Activated CD4-positive, alpha-beta T cell treated with anti-CD3 and anti-CD28 coated beads for 1 hour (primary cell): ENCODE results near the gene NFATC4.
"Not testable (repeated sequence)": the region's sequence is repeated elsewhere in the genome, so short reads cannot be mapped to it uniquely, and the experiment has no call there.

Experiments
- DNase-seq: peaks from one replicate; pipeline ENCODE4 v3.0.0-alpha.2; 2020

NFATC4 gene

GRCh38 chr14:24367514-24368211 is at the start of gene NFATC4:
Gene NFATC4 (plus strand): TSS chr14:24368184. CDS start chr14:24368341, 157 bp downstream.
- DNase-seq, result no peak

GRCh38 chr14:24321212-24321975 is 46.6 kb upstream of the NFATC4 start:
- no peak for DNase-seq

- DNase-seq, result no peak
Measured at GRCh38 chr14:24322672-24323071, 45.3 kb upstream of the NFATC4 start.

- no peak for DNase-seq
Measured at GRCh38 chr14:24323341-24323740, 44.6 kb upstream of the NFATC4 start.

GRCh38 chr14:24324024-24324423 is 44.0 kb upstream of the NFATC4 start:
- no peak for DNase-seq

GRCh38 chr14:24325041-24325530 is 42.9 kb upstream of the NFATC4 start:
- DNase-seq, result no peak

GRCh38 chr14:24325963-24326362 is 42.0 kb upstream of the NFATC4 start:
- no peak for DNase-seq

GRCh38 chr14:24327303-24327702 is 40.7 kb upstream of the NFATC4 start:
- no peak for DNase-seq

DNA sequence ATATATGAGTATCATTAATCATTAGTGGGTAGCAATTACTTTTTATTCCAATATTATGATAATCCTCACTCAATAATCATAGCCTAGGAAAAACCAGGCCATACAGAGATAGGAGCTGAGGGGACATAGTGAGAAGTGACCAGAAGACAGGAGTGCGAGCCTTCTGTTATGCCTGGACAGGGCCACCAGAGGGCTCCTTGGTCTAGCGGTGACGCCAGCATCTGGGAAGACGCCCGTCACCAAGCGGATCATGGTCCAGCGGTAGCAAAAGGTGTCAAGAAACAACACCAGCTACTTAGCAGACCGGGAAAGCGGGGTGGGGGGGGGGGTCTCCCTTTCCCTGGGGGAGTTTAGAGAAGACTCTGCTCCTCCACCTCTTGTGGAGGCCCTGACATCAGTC is 40.1 kb upstream of the NFATC4 start:
- DNase-seq, result not testable (repeated sequence)

- no peak for DNase-seq
Measured at GRCh38 chr14:24329073-24329663, 38.8 kb upstream of the NFATC4 start.

DNA sequence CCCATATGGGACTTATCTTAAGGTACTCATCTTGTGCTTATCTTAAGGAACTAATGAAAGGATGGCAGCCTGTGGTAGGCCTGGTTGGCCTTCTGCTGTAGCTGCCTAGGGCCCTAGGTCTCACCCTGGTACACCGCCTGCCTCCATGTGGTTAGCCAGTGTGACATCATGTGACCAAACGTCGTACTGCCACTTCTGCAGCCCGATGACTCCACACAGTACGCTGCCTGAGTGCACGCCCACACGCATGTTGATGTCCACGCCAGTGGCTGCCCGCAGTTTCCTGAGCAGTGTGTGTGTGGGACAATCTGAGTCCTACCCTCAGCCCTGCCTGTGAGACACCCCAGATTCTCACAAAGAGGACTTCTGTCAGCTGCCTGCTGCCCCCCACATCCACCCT is 38.2 kb upstream of the NFATC4 start:
- peak; percentile 26 for DNase-seq

DNA sequence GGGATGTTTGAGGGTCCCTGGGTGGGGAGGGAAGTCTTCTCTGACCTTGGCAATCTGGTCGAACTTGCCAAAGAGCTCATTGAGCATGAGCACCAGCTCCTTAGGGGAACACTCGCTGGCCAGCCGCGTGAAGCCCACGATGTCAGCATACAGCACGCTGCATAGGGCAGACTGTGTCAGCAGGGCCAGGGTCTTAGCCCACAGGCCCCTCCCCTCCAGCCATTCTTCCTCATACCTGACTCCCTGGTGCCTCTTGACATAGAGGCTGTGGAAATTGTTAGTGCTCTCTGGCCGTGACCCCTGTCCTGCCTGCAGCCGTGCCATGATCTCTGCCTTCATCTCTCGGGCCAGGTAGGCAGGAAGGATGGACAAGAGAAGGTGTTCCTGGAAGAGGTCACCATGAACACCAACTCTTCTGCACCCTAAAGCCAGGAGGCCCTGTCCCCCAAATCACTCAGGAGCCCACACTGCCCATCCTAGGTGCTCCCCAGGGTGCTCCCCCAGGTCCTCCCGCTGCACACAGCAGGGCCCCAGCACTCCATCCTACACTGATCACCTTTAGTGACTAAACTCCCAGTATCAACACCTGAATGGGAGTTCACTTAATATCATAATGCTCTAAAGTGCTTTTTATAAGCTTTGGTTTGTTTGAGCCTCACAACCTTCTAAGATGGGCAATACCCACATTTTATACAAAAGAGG is 36.9 kb upstream of the NFATC4 start:
- DNase-seq, result no peak

DNA sequence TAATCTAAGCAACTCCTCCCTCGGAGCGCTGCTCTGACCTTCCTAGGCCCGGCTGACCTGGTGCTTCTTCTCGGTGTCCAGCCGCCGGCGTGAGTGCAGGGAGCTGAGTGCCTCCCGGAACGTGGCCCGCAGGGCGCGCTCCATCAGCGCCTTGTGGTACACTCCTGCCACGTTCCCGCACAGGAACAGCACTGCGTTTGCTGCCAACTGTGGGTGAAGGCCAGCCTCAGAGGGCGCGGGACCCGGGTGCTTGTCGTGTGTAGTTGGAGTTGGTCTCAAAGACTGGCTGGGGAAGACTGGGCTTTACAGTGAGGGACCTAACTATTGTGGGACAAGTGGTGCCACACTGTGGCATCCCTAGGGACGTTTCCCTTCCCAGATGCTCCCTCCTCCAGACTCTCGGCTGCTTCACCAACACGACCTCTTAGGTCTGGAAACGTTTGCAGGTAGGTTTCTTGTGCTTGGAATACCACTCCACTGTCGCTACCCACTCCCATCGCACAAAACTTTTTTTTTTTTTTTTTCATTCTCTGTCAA is 36.2 kb upstream of the NFATC4 start:
- no peak for DNase-seq

DNA sequence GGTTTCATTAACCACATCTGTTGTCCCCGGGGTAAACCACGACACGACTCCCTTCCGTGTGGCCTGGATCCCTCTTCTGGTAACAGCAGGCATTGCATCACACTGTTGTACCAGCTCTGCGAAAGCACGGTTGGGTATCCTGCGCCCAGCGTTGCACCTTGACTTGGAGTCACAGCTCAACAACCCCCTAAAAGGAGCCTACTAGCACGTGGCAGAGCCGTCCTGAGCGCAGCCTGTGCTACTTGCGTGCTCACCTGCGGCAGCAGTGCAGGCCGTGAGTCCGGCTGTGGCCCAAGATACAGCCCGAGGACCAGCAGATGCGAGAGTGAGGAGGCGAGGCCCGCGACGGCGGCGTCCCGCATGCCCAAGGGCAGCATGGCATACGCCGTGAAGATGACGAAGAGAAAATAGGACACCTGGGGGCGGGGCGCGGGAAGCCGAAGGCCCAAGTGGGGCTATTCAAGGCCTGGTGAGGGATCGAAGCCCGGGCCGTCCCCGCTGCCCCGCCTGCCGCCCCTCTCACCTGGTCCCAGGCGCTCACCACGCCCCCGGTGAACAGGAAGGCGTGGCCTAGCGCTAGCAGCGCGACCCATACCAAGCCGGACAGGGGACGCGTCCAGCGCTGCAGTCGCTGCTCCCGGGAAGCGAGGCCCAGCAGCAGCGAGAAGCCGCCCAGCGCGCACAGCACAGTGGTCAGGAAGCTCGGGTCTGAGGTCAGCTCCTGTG is 35.6 kb upstream of the NFATC4 start:
- peak; percentile 76 for DNase-seq

GRCh38 chr14:24334431-24335291 is 33.3 kb upstream of the NFATC4 start, which contains the start of gene ADCY4:
Gene ADCY4 (minus strand): TSS chr14:24335071. CDS start chr14:24334652, 419 bp downstream.
- no peak for DNase-seq

- no peak for DNase-seq
Measured at GRCh38 chr14:24335461-24336171, 32.4 kb upstream of the NFATC4 start.

GRCh38 chr14:24337144-24337823 is 30.7 kb upstream of the NFATC4 start:
- no peak for DNase-seq

GRCh38 chr14:24337824-24338175 is 30.2 kb upstream of the NFATC4 start:
- no peak for DNase-seq

GRCh38 chr14:24338843-24339242 is 29.1 kb upstream of the NFATC4 start:
- no peak for DNase-seq
